HS-27A (cell line): ENCODE measurements around the gene NOX4.
"Not testable (repeated sequence)": the region's sequence is repeated elsewhere in the genome, so short reads cannot be mapped to it uniquely, and the experiment has no call there.

ENCODE experiments used
- DNase-seq: peaks from one replicate; pipeline ENCODE4 v3.0.0-alpha.2; 2012; ENCODE audit warnings: low read depth, missing footprints

NOX4 gene

GRCh38 chr11:89458716-89459115 lies 32.5 kb downstream of the NOX4 start:
- no peak for DNase-seq

GRCh38 chr11:89457190-89457589 lies 34.0 kb downstream of the NOX4 start:
- no peak for DNase-seq

GRCh38 chr11:89456681-89457080 lies 34.5 kb downstream of the NOX4 start:
- no peak for DNase-seq

- no peak for DNase-seq
These were observed 38.4 kb downstream of the NOX4 start for GRCh38 chr11:89452780-89453179.

- no peak for DNase-seq
These were observed 43.3 kb downstream of the NOX4 start for GRCh38 chr11:89447845-89448244.

- no peak for DNase-seq
These were observed 47.5 kb downstream of the NOX4 start for GRCh38 chr11:89443361-89444322.

- no peak for DNase-seq
These were observed 48.4 kb downstream of the NOX4 start for GRCh38 chr11:89442801-89443200.

GRCh38 chr11:89441606-89442005 lies 49.6 kb downstream of the NOX4 start:
- no peak for DNase-seq

- no peak for DNase-seq
These were observed 53.9 kb downstream of the NOX4 start for GRCh38 chr11:89437317-89437716.

GRCh38 chr11:89436071-89436470 lies 55.1 kb downstream of the NOX4 start:
- DNase-seq, result no peak

GRCh38 chr11:89433278-89433677 lies 57.9 kb downstream of the NOX4 start:
- DNase-seq, result no peak

GRCh38 chr11:89432182-89432581 lies 59.0 kb downstream of the NOX4 start:
- not testable (repeated sequence) for DNase-seq

- DNase-seq, result not testable (repeated sequence)
These were observed 64.7 kb downstream of the NOX4 start for GRCh38 chr11:89426501-89426900.

GRCh38 chr11:89421718-89422117 lies 69.5 kb downstream of the NOX4 start:
- no peak for DNase-seq

GRCh38 chr11:89420981-89421380 lies 70.2 kb downstream of the NOX4 start:
- no peak for DNase-seq

- DNase-seq, result no peak
These were observed 74.2 kb downstream of the NOX4 start for GRCh38 chr11:89416961-89417360.

GRCh38 chr11:89411112-89411511 lies 80.1 kb downstream of the NOX4 start:
- DNase-seq, result not testable (repeated sequence)

- DNase-seq, result not testable (repeated sequence)
These were observed 80.5 kb downstream of the NOX4 start for GRCh38 chr11:89410666-89411065.

GRCh38 chr11:89408441-89408840 lies 82.7 kb downstream of the NOX4 start:
- not testable (repeated sequence) for DNase-seq

- no peak for DNase-seq
These were observed 85.5 kb downstream of the NOX4 start for GRCh38 chr11:89405629-89406028.

GRCh38 chr11:89391654-89392053 lies 99.5 kb downstream of the NOX4 start:
- DNase-seq, result not testable (repeated sequence)

- not testable (repeated sequence) for DNase-seq
These were observed 103.7 kb downstream of the NOX4 start for GRCh38 chr11:89387501-89387900.

GRCh38 chr11:89382986-89383385 lies 108.2 kb downstream of the NOX4 start:
- not testable (repeated sequence) for DNase-seq

GRCh38 chr11:89381094-89381493 lies 110.1 kb downstream of the NOX4 start:
- DNase-seq, result peak; percentile 41
